Osteoblast (primary cell): ENCODE measurements around the gene SCP2D1. TPM values are rescaled to one million over a fixed set of nuclear protein-coding genes. Genes with fewer than 3 reads are reported as not detected.

Experiments
- DNase-seq: peaks from one replicate; pipeline ENCODE4 v3.0.0; 2011; ENCODE audit warnings: low spot score, mixed read lengths; ENCODE audit not compliant: insufficient read length; ENCODE audit errors: missing footprints
- H2AFZ ChIP-seq: 2 replicates; pipeline ENCODE4 v1.6.0; 2011; ENCODE audit warnings: mild to moderate bottlenecking, low read length
- H3K27ac ChIP-seq: 2 replicates; pipeline ENCODE4 v1.5.1; 2011; ENCODE audit warnings: mild to moderate bottlenecking, low read depth, low read length, moderate library complexity
- H3K27me3 ChIP-seq: 2 replicates; pipeline ENCODE4 v1.6.0; 2012; ENCODE audit warnings: mild to moderate bottlenecking, control low read depth, inconsistent platforms, low read length, moderate library complexity; ENCODE audit not compliant: insufficient read depth
- H3K36me3 ChIP-seq: 2 replicates; pipeline ENCODE4 v1.5.1; 2011; ENCODE audit warnings: mild to moderate bottlenecking, low read length, control low read depth, moderate library complexity; ENCODE audit not compliant: insufficient read depth
- H3K4me1 ChIP-seq: 2 replicates; pipeline ENCODE4 v1.5.1; 2011; ENCODE audit warnings: mild to moderate bottlenecking, low read length, control low read depth, moderate library complexity; ENCODE audit not compliant: insufficient read depth
- H3K4me2 ChIP-seq: 2 replicates; pipeline ENCODE4 v1.6.0; 2011; ENCODE audit warnings: mild to moderate bottlenecking, low read length; ENCODE audit not compliant: insufficient read depth
- H3K4me3 ChIP-seq: fragments of 200-600 bp; sonication (generic); 3 replicates; pipeline ENCODE4 v1.5.1; 2012; ENCODE audit warnings: mild to moderate bottlenecking, low read length, inconsistent platforms; ENCODE audit not compliant: insufficient read depth
- H3K79me2 ChIP-seq: 2 replicates; pipeline ENCODE4 v1.6.0; 2012; ENCODE audit warnings: mild to moderate bottlenecking, low read length, control low read depth, inconsistent platforms; ENCODE audit not compliant: insufficient read depth
- H3K9me3 ChIP-seq: 2 replicates; pipeline ENCODE4 v1.5.1; 2011; ENCODE audit warnings: low read depth, low read length, control low read depth
- H4K20me1 ChIP-seq: 2 replicates; pipeline ENCODE4 v1.6.0; 2012; ENCODE audit warnings: mild to moderate bottlenecking, low read length, control low read depth; ENCODE audit not compliant: insufficient read depth
- total RNA-seq: library from RNA; depleted of rRNA; stranded (reverse); fragments of >200 nt; gene quantifications from 2 replicates; pipeline ENCODE4 v1.2.3, GENCODE V29; 2012
- TF ChIP-seq, protein P1 (sequence below): IDR thresholded peaks from 2 replicates; pipeline ENCODE4 v1.5.1; 2011; ENCODE audit warnings: mild to moderate bottlenecking, low read depth, low read length, moderate library complexity; ENCODE audit errors: extremely low read depth

The SCP2D1 gene
- total RNA-seq, 1 donor = not detected

- Histone ChIP-seq H3K4me1 (no peaks in the 10 kb centered on the region), H3K79me2 (no peaks in the 10 kb centered on the region), H3K27me3 (no peaks in the 10 kb centered on the region), H3K4me3 (no peak overlapping the region), H3K4me2 (no peak overlapping the region), H3K36me3 (no peaks in the 10 kb centered on the region), H4K20me1 (no peaks in the 10 kb centered on the region), H3K27ac (no peak overlapping the region), H2AFZ (no peak overlapping the region), H3K9me3 (no peaks in the 10 kb centered on the region)
- TF ChIP-seq, protein P1, sequence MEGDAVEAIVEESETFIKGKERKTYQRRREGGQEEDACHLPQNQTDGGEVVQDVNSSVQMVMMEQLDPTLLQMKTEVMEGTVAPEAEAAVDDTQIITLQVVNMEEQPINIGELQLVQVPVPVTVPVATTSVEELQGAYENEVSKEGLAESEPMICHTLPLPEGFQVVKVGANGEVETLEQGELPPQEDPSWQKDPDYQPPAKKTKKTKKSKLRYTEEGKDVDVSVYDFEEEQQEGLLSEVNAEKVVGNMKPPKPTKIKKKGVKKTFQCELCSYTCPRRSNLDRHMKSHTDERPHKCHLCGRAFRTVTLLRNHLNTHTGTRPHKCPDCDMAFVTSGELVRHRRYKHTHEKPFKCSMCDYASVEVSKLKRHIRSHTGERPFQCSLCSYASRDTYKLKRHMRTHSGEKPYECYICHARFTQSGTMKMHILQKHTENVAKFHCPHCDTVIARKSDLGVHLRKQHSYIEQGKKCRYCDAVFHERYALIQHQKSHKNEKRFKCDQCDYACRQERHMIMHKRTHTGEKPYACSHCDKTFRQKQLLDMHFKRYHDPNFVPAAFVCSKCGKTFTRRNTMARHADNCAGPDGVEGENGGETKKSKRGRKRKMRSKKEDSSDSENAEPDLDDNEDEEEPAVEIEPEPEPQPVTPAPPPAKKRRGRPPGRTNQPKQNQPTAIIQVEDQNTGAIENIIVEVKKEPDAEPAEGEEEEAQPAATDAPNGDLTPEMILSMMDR = no peak
- DNase-seq = no peak
Measured at GRCh38 chr20:18801516-18801915, 12.1 kb upstream of the SCP2D1 start.

DNA sequence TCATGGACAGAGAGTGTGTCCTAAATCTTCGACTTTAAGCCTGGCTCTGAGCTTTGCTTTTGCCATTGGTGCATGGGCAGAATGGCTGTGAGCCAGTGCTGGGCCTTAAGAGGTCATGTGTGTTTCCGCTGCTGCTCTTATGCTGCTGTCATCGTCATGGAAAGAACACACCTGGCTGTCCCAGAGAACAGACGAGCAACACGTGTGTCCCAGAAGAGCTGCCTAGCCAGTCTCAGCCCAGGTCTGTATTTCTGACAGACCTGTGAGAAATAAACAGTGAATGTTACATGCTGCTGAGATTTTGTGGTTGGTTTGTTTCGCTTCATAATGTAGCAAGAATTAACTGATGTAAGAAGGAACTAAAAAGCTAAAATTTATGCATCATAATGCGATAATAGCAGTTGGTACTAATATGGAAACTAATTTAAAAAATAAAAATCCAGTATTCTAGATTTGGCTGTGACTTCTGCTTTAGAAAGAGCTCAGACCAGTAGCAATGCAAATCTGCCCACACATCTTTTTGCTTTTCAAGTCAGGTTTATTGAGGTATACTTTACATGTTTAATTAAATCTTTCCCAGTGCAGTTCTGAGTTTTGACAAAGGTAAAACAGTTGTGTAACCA is 11.5 kb upstream of the SCP2D1 start:
- H3K9me3 ChIP-seq = no peaks in the 10 kb centered on the region
- TF ChIP-seq, protein P1 = no peak
- H2AFZ ChIP-seq = no peak overlapping the region
- DNase-seq = no peak
- H3K4me3 ChIP-seq = no peak overlapping the region
- H3K4me2 ChIP-seq = no peak overlapping the region
- H4K20me1 ChIP-seq = no peaks in the 10 kb centered on the region
- no peaks in the 10 kb centered on the region for H3K27me3 ChIP-seq
- H3K36me3 ChIP-seq = no peaks in the 10 kb centered on the region
- H3K27ac ChIP-seq = no peak overlapping the region
- no peaks in the 10 kb centered on the region for H3K79me2 ChIP-seq
- H3K4me1 ChIP-seq = no peaks in the 10 kb centered on the region

GRCh38 chr20:18805881-18806280 is 7.7 kb upstream of the SCP2D1 start:
- Histone ChIP-seq H3K4me3 (no peak overlapping the region), H4K20me1 (no peaks in the 10 kb centered on the region), H3K4me1 (no peaks in the 10 kb centered on the region), H3K79me2 (no peaks in the 10 kb centered on the region), H3K36me3 (no peaks in the 10 kb centered on the region), H3K27ac (no peak overlapping the region), H3K9me3 (no peaks in the 10 kb centered on the region), H3K27me3 (no peaks in the 10 kb centered on the region), H3K4me2 (no peak overlapping the region), H2AFZ (no peak overlapping the region)
- DNase-seq = no peak
- TF ChIP-seq, protein P1 = no peak

GRCh38 chr20:18808712-18809111 is 4.9 kb upstream of the SCP2D1 start:
- Histone ChIP-seq H2AFZ (no peak overlapping the region), H3K27me3 (no peaks in the 10 kb centered on the region), H3K4me3 (no peak overlapping the region), H3K27ac (no peak overlapping the region), H3K9me3 (no peaks in the 10 kb centered on the region), H3K79me2 (no peaks in the 10 kb centered on the region), H4K20me1 (no peaks in the 10 kb centered on the region), H3K36me3 (no peaks in the 10 kb centered on the region), H3K4me2 (no peak overlapping the region), H3K4me1 (no peaks in the 10 kb centered on the region)
- TF ChIP-seq, protein P1 = no peak
- no peak for DNase-seq
